GM10266 (cell line): Measurements from ENCODE around the gene CASZ1.

Experiments used
- DNase-seq: peaks from one replicate; pipeline ENCODE4 v3.0.0; 2012; ENCODE audit errors: extremely low spot score
- TF ChIP-seq, protein P1 (sequence below): IDR thresholded peaks from 2 replicates; pipeline ENCODE4 v1.5.1; 2012; ENCODE audit warnings: mild to moderate bottlenecking, low read depth; ENCODE audit not compliant: control insufficient read depth, insufficient read depth; ENCODE audit errors: missing control alignments

CASZ1 gene

GRCh38 chr1:10682449-10683309, 113.8 kb downstream of the CASZ1 start:
- TF ChIP-seq, protein P1, sequence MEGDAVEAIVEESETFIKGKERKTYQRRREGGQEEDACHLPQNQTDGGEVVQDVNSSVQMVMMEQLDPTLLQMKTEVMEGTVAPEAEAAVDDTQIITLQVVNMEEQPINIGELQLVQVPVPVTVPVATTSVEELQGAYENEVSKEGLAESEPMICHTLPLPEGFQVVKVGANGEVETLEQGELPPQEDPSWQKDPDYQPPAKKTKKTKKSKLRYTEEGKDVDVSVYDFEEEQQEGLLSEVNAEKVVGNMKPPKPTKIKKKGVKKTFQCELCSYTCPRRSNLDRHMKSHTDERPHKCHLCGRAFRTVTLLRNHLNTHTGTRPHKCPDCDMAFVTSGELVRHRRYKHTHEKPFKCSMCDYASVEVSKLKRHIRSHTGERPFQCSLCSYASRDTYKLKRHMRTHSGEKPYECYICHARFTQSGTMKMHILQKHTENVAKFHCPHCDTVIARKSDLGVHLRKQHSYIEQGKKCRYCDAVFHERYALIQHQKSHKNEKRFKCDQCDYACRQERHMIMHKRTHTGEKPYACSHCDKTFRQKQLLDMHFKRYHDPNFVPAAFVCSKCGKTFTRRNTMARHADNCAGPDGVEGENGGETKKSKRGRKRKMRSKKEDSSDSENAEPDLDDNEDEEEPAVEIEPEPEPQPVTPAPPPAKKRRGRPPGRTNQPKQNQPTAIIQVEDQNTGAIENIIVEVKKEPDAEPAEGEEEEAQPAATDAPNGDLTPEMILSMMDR = no peak
- no peak for DNase-seq

- no peak for DNase-seq
- TF ChIP-seq, protein P1 = no peak
These were observed 114.4 kb downstream of the CASZ1 start for GRCh38 chr1:10682108-10682445.

DNA sequence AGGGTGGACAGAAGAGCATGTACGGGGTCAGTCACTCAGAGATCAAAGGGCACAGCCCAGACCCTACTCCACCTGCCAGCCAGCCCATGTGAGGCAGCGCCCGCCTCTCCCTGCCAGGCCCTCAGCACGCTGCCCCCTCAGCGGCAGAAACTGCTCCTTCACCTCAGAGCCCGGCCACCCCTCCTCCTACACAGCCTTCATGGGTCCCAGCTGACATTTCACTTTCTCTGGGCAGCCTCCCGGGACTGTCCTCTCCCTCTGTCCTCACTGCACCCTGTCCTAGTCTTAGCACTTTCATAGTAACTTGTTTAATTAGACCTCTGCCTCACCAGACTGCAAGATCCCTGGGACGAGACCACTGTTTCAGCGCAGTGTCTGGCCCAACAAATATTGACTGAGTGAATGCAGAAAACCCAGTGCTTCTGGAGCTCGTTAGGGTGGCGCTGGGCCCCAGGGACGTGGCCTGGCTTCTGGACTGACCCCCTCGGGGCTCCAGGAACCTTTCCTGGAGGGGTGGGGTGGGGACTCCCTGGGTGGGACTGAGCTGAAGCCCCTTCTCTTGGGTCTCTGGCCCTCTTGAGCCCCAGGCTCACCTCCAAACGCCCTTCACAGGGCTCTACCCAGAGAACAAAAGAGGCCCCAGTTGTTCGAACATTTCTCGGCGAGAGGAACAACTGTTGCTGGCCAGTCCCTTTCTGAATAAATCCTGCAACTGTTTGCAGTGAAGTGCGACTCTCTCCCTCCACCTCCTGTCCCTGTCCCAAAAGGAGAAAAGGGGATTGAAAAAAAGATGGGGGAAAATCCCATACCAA, 114.9 kb downstream of the CASZ1 start:
- no peak for DNase-seq
- TF ChIP-seq, protein P1 = no peak

- TF ChIP-seq, protein P1 = no peak
- no peak for DNase-seq
These were observed 116.0 kb downstream of the CASZ1 start for GRCh38 chr1:10680487-10680886.

DNA sequence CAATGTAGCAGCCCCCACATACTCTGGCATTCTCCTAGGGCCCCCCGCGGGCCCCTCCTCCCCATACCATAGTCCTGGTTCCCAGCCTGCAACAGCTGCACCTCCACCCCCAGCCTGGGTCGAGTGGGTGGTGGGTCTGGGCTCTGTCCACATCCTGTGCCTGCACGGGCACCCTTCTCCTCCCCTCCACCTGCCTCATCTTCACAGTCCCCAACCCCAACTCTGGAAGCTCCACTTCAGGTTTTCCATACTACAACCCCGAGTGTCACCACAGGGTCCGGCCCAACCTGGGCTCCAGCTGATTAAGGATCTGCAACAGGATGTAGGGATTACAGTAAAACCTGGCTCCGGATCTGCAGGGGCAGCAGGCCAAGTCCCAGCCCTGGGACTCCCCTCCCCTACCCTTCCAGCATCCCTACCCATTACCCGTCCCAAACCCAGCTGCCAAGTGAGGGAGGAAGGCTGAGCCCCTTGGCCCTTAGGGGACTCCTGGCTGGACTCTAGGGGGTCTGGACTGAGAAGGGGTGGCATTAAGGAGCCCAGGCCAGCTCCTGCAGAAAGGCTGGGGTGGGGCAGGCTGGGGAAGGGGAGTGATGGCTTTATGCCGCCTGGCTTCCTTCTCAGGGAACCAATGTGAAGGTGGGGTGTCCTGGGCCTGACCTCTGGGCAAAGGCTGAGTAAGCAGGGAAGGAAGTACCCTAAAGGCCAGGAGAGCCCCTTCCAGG, 116.8 kb downstream of the CASZ1 start:
- DNase-seq = no peak
- TF ChIP-seq, protein P1 = no peak

GRCh38 chr1:10678852-10679251, 117.6 kb downstream of the CASZ1 start:
- TF ChIP-seq, protein P1 = no peak
- DNase-seq = no peak
